ENCODE data around the gene FHIT. TPM values are rescaled to one million over a fixed set of nuclear protein-coding genes. Genes with fewer than 3 reads are reported as not detected.
"Not testable (repeated sequence)": the region's sequence is repeated elsewhere in the genome, so short reads cannot be mapped to it uniquely, and the experiment has no call there.

The FHIT gene
- total RNA-seq, 1 donor from 2014 or later, result 11.5 TPM

DNA sequence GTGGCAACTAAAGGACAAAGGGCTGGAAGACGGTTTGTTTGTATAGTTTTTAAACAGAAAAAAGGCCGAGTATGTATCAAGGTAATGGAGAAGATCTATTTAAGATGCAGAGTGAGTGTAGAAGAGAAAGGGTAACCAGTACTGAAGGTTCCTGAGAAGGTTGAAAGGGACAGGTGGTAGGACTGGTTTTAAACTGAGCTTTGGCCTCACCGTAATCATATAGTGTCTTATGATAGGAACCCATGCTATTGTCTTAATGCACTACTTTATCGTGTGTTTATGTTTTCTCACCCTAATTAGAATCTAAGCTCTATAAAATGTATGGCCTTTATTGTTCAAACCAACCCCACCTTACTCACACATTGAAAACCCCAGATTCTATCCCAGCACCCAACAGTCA, 32.7 kb downstream of the FHIT start:
- no peak for DNase-seq (ENCODE audit: low read depth)
- Histone ChIP-seq H3K4me3 (ENCODE audit: low read depth, low read length) (no peak overlapping the region), H3K36me3 (ENCODE audit: control insufficient read depth, insufficient read depth, low read length) (no peaks in the 10 kb centered on the region), H3K27me3 (ENCODE audit: control insufficient read depth, insufficient read depth, low read length) (no peaks in the 10 kb centered on the region)
- TF ChIP-seq, protein P1, sequence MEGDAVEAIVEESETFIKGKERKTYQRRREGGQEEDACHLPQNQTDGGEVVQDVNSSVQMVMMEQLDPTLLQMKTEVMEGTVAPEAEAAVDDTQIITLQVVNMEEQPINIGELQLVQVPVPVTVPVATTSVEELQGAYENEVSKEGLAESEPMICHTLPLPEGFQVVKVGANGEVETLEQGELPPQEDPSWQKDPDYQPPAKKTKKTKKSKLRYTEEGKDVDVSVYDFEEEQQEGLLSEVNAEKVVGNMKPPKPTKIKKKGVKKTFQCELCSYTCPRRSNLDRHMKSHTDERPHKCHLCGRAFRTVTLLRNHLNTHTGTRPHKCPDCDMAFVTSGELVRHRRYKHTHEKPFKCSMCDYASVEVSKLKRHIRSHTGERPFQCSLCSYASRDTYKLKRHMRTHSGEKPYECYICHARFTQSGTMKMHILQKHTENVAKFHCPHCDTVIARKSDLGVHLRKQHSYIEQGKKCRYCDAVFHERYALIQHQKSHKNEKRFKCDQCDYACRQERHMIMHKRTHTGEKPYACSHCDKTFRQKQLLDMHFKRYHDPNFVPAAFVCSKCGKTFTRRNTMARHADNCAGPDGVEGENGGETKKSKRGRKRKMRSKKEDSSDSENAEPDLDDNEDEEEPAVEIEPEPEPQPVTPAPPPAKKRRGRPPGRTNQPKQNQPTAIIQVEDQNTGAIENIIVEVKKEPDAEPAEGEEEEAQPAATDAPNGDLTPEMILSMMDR (IDR thresholded peaks at IDR 0.05; ENCODE audit: insufficient read depth, low read length, poor library complexity, severe bottlenecking), result no peak

DNA sequence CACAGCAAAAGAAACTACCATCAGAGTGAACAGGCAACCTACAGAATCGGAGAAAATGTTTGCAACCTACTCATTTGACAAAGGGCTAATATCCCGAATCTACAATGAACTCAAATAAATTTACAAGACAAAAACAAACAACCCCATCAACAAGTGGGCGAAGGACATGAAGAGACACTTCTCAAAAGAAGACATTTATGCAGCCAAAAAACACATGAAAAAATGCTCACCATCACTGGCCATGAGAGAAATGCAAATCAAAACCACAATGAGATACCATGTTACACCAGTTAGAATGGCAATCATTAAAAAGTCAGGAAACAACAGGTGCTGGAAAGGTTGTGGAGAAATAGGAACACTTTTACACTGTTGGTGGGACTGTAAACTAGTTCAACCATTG, 35.1 kb downstream of the FHIT start:
- H3K36me3 ChIP-seq (ENCODE audit: control insufficient read depth, insufficient read depth, low read length); H3K27me3 ChIP-seq (ENCODE audit: control insufficient read depth, insufficient read depth, low read length); H3K4me3 ChIP-seq (ENCODE audit: low read depth, low read length); DNase-seq (ENCODE audit: low read depth): not testable (repeated sequence)

DNA sequence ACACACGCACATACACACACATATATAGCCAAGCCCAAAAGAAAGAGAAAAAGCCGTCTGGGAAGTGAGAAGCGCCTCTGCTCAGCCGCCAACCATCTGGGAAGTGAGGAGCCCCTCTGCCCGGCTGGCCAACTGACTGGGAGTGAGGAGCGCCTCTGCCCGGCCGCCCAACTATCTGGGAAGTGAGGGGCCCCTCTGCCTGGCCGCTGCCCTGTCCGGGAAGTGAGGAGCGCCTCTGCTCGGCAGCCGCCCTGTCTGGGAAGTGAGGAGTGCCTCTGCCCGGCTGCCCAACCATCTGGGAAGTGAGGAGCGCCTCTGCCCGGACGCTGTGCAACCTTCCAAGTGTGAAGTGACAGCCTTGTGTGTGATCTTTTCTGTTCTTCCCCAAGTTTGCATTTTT, 49.2 kb downstream of the FHIT start:
- no peak overlapping the region for H3K4me3 ChIP-seq (ENCODE audit: low read depth, low read length)
- no peaks in the 10 kb centered on the region for H3K36me3 ChIP-seq (ENCODE audit: control insufficient read depth, insufficient read depth, low read length)
- H3K27me3 ChIP-seq (ENCODE audit: control insufficient read depth, insufficient read depth, low read length), result no peaks in the 10 kb centered on the region
- TF ChIP-seq, protein P1 (IDR thresholded peaks at IDR 0.05; ENCODE audit: insufficient read depth, low read length, poor library complexity, severe bottlenecking), result no peak
- no peak for DNase-seq (ENCODE audit: low read depth)

DNA sequence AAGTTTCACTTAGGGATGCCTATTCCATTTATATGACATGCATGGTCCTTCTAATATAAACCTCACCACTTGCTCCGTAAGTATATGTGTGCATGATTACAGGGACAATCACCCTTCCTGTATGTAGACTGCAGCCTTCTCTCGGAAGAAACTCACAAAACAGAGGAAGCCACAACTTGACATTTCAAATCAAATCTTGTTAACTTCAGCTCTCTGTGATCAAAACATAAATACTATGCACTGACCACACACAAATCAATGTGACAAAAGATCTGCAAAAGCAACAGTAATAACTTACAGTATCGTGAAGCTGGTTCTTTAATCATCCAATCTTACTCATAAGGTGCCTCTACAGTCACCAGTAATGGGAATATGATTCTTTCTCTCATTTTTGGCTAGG, 50.2 kb downstream of the FHIT start:
- H3K36me3 ChIP-seq (ENCODE audit: control insufficient read depth, insufficient read depth, low read length), result no peaks in the 10 kb centered on the region
- TF ChIP-seq, protein P1 (IDR thresholded peaks at IDR 0.05; ENCODE audit: insufficient read depth, low read length, poor library complexity, severe bottlenecking), result no peak
- no peaks in the 10 kb centered on the region for H3K27me3 ChIP-seq (ENCODE audit: control insufficient read depth, insufficient read depth, low read length)

DNA sequence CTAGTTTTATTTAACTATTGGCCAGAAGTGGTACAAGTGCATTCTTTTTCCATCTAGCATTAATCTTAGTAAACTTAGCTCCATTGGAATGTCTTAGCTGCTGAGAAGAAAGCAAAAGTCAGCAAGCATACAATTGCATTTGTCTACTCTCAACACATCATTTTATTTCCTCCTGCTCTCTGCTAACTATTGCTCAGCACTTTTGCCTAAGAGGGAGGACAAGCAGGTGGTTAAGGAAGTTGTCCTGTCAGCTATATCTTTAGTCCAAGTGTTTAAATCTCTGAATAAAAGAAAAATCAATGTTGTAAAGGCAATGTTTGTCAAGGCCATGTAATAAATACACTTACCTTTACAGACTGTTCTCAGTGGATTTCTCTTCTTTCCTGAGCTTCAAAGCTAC, 51.0 kb downstream of the FHIT start:
- DNase-seq (ENCODE audit: low read depth), result no peak
- Histone ChIP-seq H3K36me3 (ENCODE audit: control insufficient read depth, insufficient read depth, low read length) (no peaks in the 10 kb centered on the region), H3K4me3 (ENCODE audit: low read depth, low read length) (no peak overlapping the region), H3K27me3 (ENCODE audit: control insufficient read depth, insufficient read depth, low read length) (no peaks in the 10 kb centered on the region)
- TF ChIP-seq, protein P1 (IDR thresholded peaks at IDR 0.05; ENCODE audit: insufficient read depth, low read length, poor library complexity, severe bottlenecking), result no peak

More for the DNA sequence above, 50.2 kb downstream of the FHIT start:
- DNase-seq (ENCODE audit: low read depth), result no peak
- no peak overlapping the region for H3K4me3 ChIP-seq (ENCODE audit: low read depth, low read length)

DNA sequence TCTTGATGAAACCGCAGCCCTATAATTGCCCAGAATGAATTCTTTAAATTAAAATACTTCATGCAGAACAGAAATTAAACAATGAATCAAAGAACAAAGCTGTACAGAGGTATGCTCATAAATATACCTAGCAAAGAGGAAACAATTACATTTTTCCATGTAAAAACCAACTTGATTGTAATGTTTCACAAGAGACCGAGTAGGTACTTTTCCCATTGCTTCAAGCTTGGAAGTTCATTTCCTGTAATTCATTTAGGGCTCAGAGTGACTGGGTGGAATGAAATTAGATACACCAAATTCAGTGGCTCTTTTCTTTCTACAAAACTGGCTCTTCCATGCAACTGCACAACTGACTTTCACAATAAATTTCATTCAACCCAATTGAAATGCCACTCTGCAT, 51.4 kb downstream of the FHIT start:
- Histone ChIP-seq H3K4me3 (ENCODE audit: low read depth, low read length) (no peak overlapping the region), H3K36me3 (ENCODE audit: control insufficient read depth, insufficient read depth, low read length) (no peaks in the 10 kb centered on the region), H3K27me3 (ENCODE audit: control insufficient read depth, insufficient read depth, low read length) (no peaks in the 10 kb centered on the region)
- DNase-seq (ENCODE audit: low read depth), result no peak
- TF ChIP-seq, protein P1 (IDR thresholded peaks at IDR 0.05; ENCODE audit: insufficient read depth, low read length, poor library complexity, severe bottlenecking), result no peak

Measured in kidney epithelial cell (primary cell).